Osteoblast (primary cell): ENCODE results near the gene HSPH1. TPM values are rescaled to one million over a fixed set of nuclear protein-coding genes. Genes with fewer than 3 reads are reported as not detected.
A peak's percentile ranks its signal among the peaks of the same experiment; 100 is the strongest.

Experiments used
- DNase-seq: peaks from one replicate; pipeline ENCODE4 v3.0.0; 2011; ENCODE audit warnings: low spot score, mixed read lengths; ENCODE audit not compliant: insufficient read length; ENCODE audit errors: missing footprints
- H2AFZ ChIP-seq: 2 replicates; pipeline ENCODE4 v1.6.0; 2011; ENCODE audit warnings: mild to moderate bottlenecking, low read length
- H3K27ac ChIP-seq: 2 replicates; pipeline ENCODE4 v1.5.1; 2011; ENCODE audit warnings: mild to moderate bottlenecking, low read depth, low read length, moderate library complexity
- H3K27me3 ChIP-seq: 2 replicates; pipeline ENCODE4 v1.6.0; 2012; ENCODE audit warnings: mild to moderate bottlenecking, control low read depth, inconsistent platforms, low read length, moderate library complexity; ENCODE audit not compliant: insufficient read depth
- H3K36me3 ChIP-seq: 2 replicates; pipeline ENCODE4 v1.5.1; 2011; ENCODE audit warnings: mild to moderate bottlenecking, low read length, control low read depth, moderate library complexity; ENCODE audit not compliant: insufficient read depth
- H3K4me1 ChIP-seq: 2 replicates; pipeline ENCODE4 v1.5.1; 2011; ENCODE audit warnings: mild to moderate bottlenecking, low read length, control low read depth, moderate library complexity; ENCODE audit not compliant: insufficient read depth
- H3K4me2 ChIP-seq: 2 replicates; pipeline ENCODE4 v1.6.0; 2011; ENCODE audit warnings: mild to moderate bottlenecking, low read length; ENCODE audit not compliant: insufficient read depth
- H3K4me3 ChIP-seq: fragments of 200-600 bp; sonication (generic); 3 replicates; pipeline ENCODE4 v1.5.1; 2012; ENCODE audit warnings: mild to moderate bottlenecking, low read length, inconsistent platforms; ENCODE audit not compliant: insufficient read depth
- H3K79me2 ChIP-seq: 2 replicates; pipeline ENCODE4 v1.6.0; 2012; ENCODE audit warnings: mild to moderate bottlenecking, low read length, control low read depth, inconsistent platforms; ENCODE audit not compliant: insufficient read depth
- H3K9me3 ChIP-seq: 2 replicates; pipeline ENCODE4 v1.5.1; 2011; ENCODE audit warnings: low read depth, low read length, control low read depth
- H4K20me1 ChIP-seq: 2 replicates; pipeline ENCODE4 v1.6.0; 2012; ENCODE audit warnings: mild to moderate bottlenecking, low read length, control low read depth; ENCODE audit not compliant: insufficient read depth
- total RNA-seq: library from RNA; depleted of rRNA; stranded (reverse); fragments of >200 nt; gene quantifications from 2 replicates; pipeline ENCODE4 v1.2.3, GENCODE V29; 2012
- TF ChIP-seq, protein P1 (sequence below): IDR thresholded peaks from 2 replicates; pipeline ENCODE4 v1.5.1; 2011; ENCODE audit warnings: mild to moderate bottlenecking, low read depth, low read length, moderate library complexity; ENCODE audit errors: extremely low read depth

HSPH1 gene
- total RNA-seq, 1 donor, result 35.5 TPM

- TF ChIP-seq, protein P1, sequence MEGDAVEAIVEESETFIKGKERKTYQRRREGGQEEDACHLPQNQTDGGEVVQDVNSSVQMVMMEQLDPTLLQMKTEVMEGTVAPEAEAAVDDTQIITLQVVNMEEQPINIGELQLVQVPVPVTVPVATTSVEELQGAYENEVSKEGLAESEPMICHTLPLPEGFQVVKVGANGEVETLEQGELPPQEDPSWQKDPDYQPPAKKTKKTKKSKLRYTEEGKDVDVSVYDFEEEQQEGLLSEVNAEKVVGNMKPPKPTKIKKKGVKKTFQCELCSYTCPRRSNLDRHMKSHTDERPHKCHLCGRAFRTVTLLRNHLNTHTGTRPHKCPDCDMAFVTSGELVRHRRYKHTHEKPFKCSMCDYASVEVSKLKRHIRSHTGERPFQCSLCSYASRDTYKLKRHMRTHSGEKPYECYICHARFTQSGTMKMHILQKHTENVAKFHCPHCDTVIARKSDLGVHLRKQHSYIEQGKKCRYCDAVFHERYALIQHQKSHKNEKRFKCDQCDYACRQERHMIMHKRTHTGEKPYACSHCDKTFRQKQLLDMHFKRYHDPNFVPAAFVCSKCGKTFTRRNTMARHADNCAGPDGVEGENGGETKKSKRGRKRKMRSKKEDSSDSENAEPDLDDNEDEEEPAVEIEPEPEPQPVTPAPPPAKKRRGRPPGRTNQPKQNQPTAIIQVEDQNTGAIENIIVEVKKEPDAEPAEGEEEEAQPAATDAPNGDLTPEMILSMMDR, result no peak
- no peaks in the 10 kb centered on the region for H3K36me3 ChIP-seq
- H3K79me2 ChIP-seq, result peaks cover 62% of the 10 kb centered on the region
- H3K4me3 ChIP-seq, result no peak overlapping the region
- H4K20me1 ChIP-seq, result peaks cover 8% of the 10 kb centered on the region
- H3K4me2 ChIP-seq, result no peak overlapping the region
- H3K4me1 ChIP-seq, result peaks cover 28% of the 10 kb centered on the region
- DNase-seq, result peak; percentile 71
- H2AFZ ChIP-seq, result no peak overlapping the region
- no peaks in the 10 kb centered on the region for H3K27me3 ChIP-seq
- no peak overlapping the region for H3K27ac ChIP-seq
- H3K9me3 ChIP-seq, result no peaks in the 10 kb centered on the region
Measured at GRCh38 chr13:31207661-31208552, 46.2 kb upstream of the HSPH1 start.

DNA sequence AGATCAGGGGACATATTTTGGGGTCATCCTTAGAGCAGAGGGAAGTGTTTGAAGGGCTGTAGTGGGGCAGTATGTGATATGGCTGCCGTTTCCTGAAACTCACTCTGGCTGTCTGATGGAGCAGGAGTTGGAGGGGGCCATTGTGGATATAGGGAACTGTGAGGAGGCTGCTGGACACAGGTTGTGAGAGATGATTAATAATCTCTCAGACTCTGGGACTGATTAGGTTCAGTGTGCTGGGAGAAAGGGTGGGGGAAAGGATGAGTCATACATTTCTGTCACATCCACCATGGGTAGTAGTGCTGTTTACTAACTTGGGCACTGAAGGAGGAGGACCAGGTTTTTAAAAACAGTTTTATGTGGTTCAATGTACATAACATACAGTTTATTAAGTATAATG lies 42.9 kb upstream of the HSPH1 start:
- peak; percentile 94 for DNase-seq
- Histone ChIP-seq H4K20me1 (peaks cover 8% of the 10 kb centered on the region), H3K36me3 (no peaks in the 10 kb centered on the region), H2AFZ (no peak overlapping the region), H3K4me2 (peak overlapping the region; percentile 8), H3K27me3 (no peaks in the 10 kb centered on the region), H3K27ac (no peak overlapping the region), H3K9me3 (no peaks in the 10 kb centered on the region), H3K4me1 (peaks cover 36% of the 10 kb centered on the region), H3K79me2 (peaks cover 52% of the 10 kb centered on the region), H3K4me3 (no peak overlapping the region)
- TF ChIP-seq, protein P1, result no peak

DNA sequence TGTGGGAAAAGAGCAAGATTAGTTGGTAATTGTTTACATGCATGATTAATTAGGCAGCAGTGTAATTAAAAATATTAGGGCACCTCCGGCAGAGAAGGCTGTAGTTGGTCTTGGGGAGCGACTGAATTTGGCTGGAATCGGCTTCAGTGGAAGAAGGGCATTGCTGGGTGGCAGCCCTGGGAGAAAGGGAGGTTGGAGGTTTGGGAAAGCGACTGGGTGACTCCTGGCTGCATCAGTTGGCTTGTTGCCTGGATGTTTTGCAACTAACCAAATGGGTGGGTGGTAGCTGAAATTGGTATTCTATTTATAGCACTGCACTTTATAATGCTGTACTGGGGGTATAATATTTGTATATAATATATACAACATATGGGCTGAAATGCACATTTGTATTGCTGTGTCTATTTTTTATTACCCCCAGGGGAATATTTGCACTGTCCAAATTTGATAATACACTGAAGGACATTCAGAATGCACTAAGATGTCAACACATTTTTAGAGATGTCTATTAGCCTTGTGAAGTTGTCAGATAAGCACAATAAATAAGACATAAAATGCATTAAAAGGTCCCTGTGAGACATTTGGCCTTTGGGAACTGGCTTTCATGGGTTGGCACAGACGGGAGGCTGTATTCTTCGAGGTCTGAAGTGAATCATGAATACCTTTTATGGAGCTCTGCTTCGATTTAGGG lies 39.8 kb upstream of the HSPH1 start:
- Histone ChIP-seq H3K4me1 (peaks cover 23% of the 10 kb centered on the region), H3K36me3 (no peaks in the 10 kb centered on the region), H2AFZ (no peak overlapping the region), H3K27ac (peak overlapping the region; percentile 74), H3K4me3 (peak overlapping the region; percentile 77), H3K9me3 (no peaks in the 10 kb centered on the region), H4K20me1 (peaks cover 8% of the 10 kb centered on the region), H3K27me3 (no peaks in the 10 kb centered on the region), H3K4me2 (peak overlapping the region; percentile 86), H3K79me2 (peaks cover 44% of the 10 kb centered on the region)
- TF ChIP-seq, protein P1, result no peak
- peak; percentile 95 for DNase-seq

DNA sequence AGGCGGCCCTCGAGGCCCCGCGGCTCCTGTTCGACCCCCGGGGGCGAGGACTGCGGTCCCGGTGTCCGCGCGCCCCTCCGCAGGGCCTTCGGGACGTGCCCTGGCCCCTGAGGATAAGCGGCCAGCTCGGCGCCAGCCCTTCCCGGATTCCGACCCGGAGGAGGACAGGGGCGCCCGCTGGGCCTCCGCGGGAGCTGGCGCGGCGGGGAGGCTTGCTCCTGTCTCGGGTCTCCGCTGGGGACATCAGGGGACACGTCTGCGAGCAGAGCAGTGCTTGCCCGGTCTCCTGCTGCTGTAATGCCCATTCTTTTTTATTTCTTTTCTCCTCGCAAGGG lies 38.9 kb upstream of the HSPH1 start:
- H3K4me1 ChIP-seq, result peaks cover 23% of the 10 kb centered on the region
- peak overlapping the region; percentile 68 for H2AFZ ChIP-seq
- peak overlapping the region; percentile 86 for H3K4me2 ChIP-seq
- no peaks in the 10 kb centered on the region for H3K9me3 ChIP-seq
- peak; percentile 92 for DNase-seq
- no peaks in the 10 kb centered on the region for H3K36me3 ChIP-seq
- H3K27me3 ChIP-seq, result no peaks in the 10 kb centered on the region
- H3K27ac ChIP-seq, result peak overlapping the region; percentile 74
- H3K4me3 ChIP-seq, result peak overlapping the region; percentile 77
- H3K79me2 ChIP-seq, result peaks cover 40% of the 10 kb centered on the region
- H4K20me1 ChIP-seq, result peaks cover 8% of the 10 kb centered on the region
- TF ChIP-seq, protein P1, result no peak
